ENCODE results near the gene DISP3.
A peak's percentile ranks its signal among the peaks of the same experiment; 100 is the strongest.

Gene DISP3

DNA sequence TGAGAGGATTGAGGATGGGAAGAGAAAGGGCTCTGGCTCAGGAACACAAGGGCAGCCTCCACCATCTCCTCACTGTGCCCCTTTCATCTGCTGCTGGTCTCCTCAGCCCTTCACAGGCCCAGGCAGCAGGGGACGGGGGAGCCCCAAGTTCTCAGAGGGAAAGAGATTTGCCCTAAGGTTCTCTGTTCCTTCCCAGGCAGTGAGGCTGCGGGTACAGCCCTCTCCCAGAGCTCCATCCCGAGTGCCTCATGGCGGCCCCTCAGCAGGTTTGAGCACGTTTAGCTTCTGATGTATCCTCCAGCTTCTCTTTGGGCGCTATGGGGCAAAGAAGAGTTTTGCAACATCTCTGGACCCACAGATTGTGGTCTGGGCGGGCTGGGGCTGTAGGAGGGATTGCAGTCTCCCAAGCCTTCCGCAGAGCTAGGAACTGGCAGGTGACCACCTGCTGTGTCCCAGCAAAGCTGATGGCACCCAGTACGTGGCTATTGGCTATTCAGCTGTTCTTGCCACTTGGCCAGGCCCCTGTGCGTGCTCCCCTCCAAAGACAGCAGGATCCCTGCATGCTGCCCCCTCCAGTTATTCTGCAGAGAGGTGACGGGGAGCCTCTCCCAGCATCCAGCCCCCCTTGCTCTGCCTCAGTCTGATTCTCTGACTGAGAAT lies 10.1 kb downstream of the DISP3 start:
- no peak for DNase-seq

DNA sequence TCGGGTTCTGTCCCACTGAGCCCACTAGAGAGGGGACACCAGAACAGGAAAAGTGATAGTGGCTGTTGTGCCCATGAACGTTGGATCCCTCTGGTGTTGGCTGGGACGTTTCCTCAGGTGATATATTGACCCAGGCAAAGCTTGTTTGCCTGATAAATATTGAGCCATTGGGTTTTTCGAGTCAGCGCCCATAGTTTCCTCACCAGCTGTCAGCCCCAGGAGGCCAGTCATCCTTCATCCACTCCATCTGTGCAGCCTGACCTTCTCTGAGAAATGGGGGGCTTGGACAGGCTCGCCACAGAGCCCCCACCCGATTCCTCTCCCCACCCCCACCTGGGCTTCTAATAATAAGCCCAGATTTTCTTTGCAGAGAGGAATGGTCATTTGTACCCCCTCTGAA lies 13.3 kb downstream of the DISP3 start:
- DNase-seq = no peak

DNA sequence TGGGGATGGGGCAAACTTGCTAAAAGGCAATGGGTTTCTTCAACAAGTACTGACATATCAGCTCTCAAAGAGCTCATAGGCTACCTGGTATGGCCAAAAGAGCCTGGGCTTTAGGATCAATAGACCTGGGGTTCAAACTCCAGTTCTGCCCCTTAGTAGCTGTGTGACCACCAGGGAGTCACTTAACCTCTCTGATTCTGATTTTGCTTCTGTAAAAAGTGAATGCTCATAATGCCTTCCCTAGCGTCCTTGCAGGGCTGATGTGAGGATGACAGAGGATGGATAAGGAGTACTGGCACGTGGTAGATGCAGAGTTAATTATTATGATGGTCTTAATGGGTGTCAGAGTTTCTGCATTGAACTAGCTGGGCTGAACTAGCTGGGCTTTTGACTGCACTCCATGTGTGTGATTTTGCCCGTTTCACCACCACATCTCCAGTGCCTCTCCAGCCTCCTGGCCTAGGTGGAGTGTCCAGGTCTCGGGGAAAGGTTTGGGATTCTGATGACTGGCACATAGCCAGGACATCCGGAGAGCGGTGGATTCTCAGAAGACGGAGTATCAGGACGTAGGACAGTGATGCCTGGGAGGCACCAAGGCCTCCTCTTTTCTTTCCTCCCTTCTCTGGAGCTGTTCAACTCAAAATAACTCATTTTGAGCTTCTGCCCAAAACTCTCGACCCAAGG lies 15.2 kb downstream of the DISP3 start:
- DNase-seq = no peak

DNA sequence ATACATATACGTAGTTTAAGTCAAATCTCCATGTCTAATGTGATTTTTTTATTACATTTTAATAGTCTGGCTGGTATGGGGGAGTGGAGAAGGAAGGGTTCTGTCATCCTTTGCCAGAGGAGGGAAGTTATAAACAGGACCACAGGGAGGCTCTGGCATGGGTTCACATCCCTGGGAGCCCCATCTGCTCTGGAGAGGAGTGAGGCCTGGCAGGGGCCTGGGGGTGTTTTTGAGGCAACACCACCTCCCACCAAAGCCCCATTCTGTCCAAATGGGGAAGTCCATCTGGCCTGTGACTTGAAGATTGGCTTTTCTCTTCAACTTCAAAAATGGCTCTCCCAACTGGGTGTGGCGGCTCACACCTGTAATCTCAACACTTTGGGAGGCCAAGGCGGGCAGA lies 15.8 kb downstream of the DISP3 start:
- DNase-seq = no peak

DNA sequence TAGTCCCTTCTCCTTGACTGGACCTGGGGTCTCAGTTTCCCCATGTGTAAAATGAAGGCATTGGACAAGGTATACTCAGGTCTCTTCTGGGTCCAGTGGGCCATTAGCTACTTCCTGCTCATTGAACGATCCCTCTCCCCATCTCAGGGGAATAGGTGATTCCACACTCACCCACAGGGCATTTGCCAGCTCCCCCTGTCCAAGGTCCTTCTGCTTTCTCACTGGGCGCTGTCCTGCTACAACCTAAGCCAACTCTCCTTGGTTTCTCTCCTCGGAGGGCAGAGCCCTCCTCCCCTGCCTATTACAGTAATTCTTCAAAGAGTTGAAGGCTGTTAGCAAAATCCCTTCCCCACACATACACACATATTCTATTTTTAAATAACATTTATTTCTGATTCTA lies 16.6 kb downstream of the DISP3 start:
- no peak for DNase-seq

DNA sequence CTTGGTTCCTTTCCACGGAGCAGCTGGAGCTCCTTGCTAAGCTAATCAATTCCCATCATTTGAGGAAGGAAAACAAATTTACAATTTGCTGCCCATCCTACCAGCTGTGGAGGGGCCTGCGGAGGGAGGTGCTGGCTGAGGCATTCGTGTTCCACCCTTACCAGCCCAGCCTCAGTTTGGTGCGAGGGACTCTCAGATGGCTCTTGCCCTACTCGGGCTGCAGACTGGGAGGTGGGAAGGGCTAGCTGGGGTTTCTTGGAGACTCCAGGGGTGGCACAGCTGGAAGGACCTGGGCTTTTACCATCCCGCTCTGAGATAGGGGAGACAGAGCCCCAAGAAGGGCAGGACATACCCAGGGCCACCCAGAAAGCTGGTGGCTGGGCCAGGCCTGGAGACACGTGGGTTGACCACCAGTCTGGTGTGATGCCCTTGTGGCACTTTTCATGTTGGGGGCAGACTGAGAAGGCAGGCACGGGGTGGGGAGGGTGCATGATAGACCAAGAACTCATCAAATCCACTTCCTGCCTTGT lies 17.7 kb downstream of the DISP3 start:
- no peak for DNase-seq

DNA sequence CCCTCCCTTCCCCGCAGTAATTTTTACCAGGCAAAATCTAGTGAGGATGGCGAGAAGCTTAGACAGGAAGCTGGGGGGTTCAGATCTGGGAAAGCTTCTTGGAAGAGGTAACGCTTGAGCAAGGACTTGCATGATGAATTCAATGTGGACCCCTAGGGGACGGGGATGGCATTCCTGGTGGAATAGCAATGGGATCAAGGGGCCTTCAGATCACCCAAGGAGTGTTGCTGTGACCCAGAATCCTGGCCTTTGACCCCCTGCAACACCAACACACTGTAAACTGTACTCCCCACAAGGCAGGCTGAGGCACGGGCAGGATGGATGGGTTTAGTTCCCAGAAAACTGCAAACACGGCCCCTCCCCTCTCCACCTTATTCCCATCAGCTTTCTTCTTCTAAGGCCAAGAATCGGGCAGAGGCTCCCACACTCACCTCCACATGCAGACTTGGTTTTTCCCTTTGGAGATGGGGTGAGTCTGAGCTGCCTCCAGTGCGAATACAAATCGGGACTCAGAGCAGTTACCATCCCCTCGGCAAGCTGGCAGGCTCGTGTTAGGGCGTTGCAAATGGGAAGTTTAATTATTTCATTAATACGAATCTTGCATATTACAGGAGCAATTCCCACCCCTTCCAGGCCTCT lies 20.1 kb downstream of the DISP3 start:
- no peak for DNase-seq

DNA sequence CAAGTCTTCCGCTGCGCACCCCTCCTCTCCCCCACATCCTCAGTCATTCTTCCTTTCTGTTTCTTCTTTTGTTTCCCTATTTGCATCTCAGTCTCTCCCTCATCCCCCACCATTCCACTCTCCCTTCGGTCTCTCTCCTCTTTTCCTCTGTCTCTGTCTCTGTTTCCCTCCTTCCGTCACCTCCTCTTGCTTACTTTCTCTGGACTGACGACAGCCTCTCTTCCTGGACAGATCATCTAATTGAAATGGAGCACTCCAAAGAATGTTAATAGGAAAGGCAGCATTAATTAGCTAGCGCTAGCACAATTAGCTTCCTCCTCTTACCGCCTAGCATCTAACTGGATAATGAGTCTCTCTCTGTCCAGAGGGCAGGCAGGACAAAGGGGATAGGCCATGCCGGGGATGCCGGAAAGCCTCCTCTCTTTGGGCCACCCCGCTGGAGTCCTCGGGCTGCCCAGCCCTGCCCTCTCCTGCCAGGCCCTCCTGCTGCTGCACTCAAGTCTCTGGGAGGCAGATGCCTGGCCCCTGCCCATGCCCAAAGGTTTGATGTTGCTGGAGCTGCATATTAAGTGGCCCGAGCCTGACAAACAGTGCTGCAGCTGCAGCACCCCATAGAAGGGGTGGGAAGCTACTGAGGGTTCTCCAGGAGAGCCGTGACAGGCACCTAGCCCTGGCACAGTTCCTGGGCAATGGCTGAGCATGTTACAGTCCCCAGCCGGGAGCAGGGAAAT lies 20.8 kb downstream of the DISP3 start:
- no peak for DNase-seq

DNA sequence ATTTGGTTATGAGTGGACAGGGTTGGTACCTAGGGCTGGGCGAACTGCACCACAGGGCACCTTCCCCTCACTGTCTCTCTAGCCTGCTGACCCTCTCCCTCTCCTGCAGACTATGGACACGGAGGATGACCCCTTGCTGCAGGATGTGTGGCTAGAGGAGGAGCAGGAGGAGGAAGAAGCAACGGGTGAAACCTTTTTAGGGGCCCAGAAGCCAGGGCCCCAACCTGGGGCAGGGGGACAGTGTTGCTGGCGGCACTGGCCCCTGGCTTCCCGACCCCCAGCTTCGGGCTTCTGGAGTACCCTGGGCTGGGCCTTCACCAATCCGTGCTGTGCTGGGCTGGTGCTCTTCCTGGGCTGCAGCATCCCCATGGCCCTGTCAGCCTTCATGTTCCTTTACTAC lies 21.9 kb downstream of the DISP3 start:
- DNase-seq = no peak

DNA sequence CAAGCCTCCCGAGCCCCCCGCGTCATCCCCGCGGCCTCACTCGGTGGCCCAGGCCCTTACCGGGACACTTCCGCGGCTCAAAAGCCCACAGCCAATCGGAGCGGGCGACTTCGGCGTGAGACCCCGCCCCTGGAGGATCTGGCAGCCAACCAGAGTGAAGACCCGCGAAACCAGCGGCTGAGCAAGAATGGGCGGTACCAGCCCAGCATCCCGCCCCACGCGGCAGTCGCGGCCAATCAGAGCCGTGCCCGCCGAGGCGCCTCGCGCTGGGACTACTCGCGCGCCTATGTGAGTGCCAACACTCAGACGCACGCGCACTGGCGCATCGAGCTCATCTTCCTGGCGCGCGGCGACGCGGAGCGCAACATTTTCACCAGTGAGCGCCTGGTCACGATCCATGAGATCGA lies 22.5 kb downstream of the DISP3 start:
- no peak for DNase-seq

DNA sequence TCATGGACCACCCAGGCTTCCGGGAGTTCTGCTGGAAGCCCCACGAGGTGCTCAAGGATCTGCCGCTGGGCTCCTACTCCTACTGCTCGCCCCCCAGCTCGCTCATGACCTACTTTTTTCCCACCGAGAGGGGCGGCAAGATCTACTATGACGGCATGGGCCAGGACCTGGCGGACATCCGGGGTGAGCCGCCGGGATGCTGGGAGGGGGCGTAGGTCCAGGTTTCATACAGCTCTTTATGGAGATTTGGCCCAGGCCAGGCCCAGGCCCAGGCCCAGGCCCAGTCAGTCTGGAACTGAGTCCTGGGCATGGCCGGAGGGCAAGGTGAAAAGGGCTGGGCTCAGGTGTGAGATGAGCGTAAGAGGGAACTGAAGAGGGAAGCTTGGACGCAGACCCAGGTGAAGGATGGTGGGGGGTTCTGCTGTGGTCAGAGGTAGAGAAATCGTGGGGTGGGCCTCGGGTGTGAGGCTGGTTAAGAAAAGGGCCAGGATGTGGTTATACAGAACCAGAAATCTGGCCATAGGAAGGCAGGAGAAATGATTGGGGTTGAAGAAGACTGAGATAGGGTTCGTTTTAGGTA lies 23.0 kb downstream of the DISP3 start:
- DNase-seq = no peak

DNA sequence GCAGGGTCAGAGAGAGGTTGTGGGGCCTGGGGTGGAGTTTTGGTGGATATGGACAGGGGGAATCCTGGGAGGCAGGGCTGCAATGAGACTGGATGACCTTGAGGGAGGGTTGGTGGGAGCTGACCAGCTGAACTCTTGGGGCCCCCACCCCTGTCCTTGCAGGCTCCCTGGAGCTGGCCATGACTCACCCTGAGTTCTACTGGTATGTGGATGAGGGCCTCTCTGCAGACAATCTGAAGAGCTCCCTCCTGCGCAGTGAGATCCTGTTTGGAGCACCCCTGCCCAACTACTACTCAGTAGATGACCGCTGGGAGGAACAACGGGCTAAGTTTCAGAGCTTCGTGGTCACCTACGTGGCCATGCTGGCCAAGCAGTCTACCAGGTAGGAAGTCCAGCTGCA lies 23.6 kb downstream of the DISP3 start:
- DNase-seq = no peak

DNA sequence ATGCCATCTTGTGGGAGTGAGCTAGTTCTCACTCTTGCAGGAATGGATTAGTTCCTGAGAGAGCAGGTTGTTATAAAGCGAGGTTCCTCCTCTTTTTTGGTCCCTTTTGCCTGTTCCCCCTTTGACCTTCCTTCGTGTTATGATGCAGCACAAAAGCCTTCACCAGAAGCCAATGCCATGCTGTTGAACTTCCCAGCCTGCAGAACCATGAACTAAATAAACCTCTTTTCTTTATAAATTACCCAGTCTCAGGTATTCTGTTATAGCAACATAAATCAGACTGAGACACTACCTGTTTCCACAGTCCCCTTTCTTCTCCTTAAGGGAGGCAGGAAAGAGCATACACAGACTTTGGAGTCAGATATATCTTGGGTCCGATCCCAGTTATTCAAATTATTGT lies 25.6 kb downstream of the DISP3 start:
- no peak for DNase-seq

DNA sequence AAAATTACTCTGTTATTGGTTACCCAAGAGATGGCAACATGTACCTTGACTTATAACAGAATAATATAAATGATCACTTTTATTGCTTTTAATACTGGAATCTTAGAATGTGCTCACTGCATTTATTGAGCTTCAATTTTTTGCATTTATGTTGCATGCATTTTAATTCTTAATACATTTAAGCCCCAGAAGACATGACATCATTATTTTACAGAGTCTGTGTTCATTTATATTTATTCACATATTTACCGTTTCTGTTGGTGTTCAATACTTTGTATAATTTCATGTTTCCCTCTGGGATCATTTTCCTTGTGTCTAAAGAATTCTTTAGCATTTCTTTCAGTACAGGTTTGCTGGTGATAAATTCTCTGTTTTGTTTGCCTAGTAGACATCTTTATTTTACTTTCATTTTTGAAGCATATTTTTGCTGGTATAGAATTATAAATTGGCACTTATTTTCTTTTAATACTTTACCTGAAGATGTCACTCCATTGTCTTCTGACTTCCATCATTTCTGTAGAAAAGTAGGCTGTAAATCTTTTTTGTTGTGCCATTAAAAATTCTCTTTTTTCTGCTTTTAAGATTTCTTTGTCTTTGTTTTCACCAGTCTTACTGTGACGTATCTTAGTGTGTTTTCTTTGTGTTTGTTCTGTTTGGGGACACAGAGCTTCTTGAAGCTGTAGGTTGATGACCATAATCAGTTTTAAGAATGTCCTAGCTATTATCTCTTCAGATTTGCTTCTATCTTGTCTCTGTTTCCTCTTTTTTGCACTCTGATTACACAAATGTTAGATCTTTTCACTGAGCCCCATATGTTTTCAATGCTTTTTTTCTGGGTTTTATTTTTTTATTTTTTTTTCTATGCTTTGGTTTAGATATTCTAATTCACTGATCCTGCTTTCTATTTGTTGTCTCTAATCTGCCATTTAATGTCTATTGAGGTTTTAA lies 26.9 kb downstream of the DISP3 start:
- DNase-seq = peak; percentile 19

DNA sequence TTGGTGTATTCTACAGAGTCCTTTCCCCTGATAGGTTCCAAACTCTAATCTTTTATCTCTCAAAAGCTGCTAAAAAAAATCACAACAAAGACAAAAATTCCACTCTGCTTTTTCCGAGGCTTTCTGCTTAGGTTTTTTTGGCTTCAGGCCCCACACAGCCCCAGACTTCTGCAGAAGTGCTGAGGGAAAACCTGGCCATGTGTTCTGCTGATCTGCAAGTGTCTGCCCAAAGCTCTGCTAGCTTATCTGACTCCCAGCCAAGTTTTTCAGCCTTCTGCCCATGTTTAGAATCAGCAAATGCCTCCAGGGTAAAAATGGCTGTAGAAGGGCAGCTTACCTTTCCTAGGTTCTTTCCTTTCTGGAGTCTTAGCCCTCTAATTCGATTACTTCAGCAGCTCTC lies 28.4 kb downstream of the DISP3 start:
- no peak for DNase-seq

DNA sequence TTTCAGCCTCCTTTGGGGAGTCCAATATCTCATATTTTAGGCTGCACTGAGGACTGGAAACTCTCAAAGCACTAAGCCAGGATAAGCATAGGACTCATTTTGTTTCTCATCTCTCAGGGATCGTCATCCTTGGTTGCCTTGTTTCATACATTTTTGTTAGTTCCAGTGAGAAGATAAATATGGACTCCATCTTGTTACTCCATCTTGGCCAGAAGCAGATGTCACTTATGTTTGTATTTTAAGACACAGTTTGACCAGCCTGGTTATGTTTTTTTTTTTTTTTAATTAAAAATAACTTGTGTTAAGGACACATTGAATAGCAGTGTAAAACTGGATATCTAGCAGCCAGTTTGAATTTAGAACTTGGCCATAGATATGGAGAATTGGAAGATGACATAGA lies 34.7 kb downstream of the DISP3 start:
- no peak for DNase-seq

DNA sequence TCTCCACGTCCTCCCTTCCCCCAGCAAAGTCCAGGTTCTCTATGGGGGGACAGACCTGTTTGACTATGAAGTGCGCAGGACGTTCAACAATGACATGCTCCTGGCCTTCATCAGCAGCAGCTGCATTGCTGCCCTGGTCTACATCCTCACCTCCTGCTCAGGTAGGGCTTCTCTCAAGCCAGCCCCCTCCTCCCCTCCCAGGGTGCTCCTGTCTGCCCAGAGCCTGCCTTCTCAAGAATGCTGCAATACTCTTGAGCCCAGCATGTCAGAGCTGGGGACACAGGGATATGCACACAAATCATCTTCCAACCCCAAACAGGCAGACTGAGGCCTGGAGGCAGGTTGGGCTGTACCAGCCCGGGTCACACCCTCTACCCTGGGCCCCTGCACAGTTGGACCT lies 35.4 kb downstream of the DISP3 start:
- no peak for DNase-seq

DNA sequence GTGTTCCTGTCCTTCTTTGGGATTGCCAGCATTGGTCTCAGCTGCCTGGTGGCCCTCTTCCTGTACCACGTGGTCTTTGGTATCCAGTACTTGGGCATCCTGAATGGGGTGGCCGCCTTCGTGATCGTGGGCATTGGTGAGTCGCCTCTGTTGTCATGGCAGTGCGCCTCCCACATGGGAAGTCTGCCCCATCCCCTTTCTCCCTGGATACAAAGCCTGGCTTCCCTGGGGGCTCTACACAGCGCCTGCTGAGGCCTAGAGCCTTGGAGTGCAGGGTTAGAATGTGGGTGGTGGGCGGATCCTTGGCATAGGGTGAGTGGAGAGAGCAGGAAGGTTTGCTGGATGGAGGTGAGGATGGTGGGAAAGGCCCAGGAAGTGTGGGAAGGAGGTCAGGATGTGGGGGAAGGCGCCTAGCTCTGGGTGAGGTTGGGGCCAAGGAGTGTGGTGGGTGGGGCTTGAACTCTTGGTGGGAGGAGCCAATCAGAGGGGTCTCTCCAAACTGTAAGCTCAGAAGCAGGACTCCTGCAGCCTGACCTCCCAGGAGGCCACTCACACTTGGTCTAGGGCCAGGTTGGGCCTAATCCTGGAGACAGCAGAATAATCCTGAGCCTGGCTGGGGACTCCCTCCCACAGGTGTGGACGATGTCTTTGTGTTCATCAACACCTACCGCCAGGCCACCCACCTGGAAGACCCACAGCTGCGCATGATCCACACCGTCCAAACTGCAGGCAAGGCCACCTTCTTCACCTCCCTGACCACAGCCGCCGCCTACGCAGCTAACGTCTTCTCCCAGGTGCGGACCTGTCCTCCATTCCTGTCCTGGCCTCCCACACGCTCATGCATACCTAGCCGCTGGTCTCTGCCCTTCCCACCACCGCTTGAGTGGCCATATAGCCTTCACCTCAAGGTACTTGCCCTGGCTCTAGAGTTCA lies 36.7 kb downstream of the DISP3 start:
- DNase-seq = no peak

DNA sequence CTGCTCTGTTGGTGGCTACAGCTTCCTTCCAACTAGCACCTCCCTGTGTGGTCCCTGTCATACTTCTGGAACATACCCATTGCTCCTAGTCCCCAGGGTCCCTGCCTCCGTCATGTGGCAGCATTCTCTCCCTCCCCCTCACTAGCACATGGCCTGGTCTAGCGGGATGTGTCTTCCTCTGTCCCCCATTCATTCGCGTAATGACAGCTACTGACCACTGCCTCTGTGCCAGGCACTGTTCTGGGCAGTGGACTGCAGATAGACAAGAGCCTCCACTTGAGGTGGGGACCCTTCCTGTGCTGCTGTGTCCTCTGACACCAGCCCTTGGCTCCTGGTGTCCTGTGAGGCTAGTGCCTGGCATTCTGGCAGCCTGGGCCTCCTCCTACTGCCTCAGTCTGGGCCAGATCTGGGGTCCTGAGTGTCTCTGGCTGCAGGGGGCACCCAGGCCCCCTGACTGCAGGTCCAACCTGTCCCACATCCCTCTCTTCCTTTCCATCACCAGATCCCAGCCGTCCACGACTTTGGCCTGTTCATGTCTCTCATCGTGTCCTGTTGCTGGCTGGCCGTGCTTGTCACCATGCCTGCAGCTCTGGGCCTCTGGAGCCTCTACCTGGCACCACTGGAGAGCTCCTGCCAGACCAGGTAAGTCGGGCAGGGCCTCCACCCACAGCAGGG lies 38.1 kb downstream of the DISP3 start:
- no peak for DNase-seq

DNA sequence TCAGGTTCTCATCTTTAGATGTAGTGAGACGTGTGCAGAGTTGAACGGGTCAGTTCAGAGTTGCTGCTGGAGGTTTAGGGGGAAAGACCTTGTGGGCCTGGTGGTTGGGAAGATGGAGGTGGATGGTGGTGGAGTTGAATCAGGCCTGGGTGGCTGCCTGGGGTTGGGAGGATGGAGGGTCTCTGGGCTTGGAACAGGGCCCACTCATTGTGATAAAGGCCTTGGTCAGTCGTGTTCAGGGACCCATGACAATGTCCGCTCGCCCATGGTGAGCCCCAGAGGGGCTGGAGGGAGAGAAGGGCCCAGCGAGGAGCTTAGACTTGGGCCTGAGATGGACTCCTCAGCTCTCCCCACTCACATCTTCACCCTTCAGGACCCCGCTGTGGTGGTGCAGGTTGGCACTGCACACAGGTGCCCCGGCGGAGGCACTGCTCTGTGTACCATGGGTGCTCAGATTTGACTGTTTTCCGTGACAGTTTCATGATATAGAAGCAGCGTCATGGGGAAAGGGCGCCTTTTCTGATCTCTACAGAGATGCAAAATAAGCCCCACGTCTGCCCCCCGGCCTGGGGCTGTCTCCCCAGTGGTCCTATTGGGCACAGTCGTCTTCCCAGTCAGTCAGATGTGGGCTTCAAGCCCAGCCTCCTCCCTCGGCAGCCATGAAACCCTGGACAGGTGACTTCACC lies 39.2 kb downstream of the DISP3 start:
- DNase-seq = no peak

All from OCI-M1 (cell line).